Neural cell (in vitro differentiated cells): ENCODE results near the gene MTNR1B. TPM values are rescaled to one million over a fixed set of nuclear protein-coding genes. Genes with fewer than 3 reads are reported as not detected.
A peak's percentile ranks its signal among the peaks of the same experiment; 100 is the strongest.

Experiments used
- H2AFZ ChIP-seq: fragments of 200-600, 300-800 bp; sonication (generic), shearing (Covaris generic); 2 replicates; pipeline ENCODE4 v1.6.0; 2014; ENCODE audit warnings: low read depth, mild to moderate bottlenecking, antibody characterized with exemption, low read length, moderate library complexity
- H3F3A ChIP-seq: fragments of 200-600 bp; shearing (Covaris generic); 2 replicates; pipeline ENCODE4 v1.6.1; 2016; ENCODE audit warnings: mild to moderate bottlenecking, moderate library complexity, mixed read lengths, antibody characterized with exemption, low read length; ENCODE audit not compliant: insufficient read depth, poor library complexity, severe bottlenecking
- H3K27ac ChIP-seq: fragments of 200-600, 300-800 bp; sonication (generic), shearing (Covaris generic); 2 replicates; pipeline ENCODE4 v1.5.1; 2014; ENCODE audit warnings: mild to moderate bottlenecking, low read length, moderate library complexity
- H3K27me3 ChIP-seq: fragments of 300-800, 200-600 bp; sonication (generic), shearing (Covaris generic); 2 replicates; pipeline ENCODE4 v1.6.0; 2014; ENCODE audit warnings: mild to moderate bottlenecking, low read depth, low read length, moderate library complexity; ENCODE audit not compliant: insufficient read depth
- H3K36me3 ChIP-seq: fragments of 300-800, 200-600 bp; sonication (generic), shearing (Covaris generic); 2 replicates; pipeline ENCODE4 v1.5.1; 2014; ENCODE audit warnings: mild to moderate bottlenecking, antibody characterized with exemption, low read length, moderate library complexity; ENCODE audit not compliant: insufficient read depth
- H3K4me2 ChIP-seq: fragments of 300-800, 200-600 bp; sonication (generic), shearing (Covaris generic); 2 replicates; pipeline ENCODE4 v1.6.0; 2014; ENCODE audit warnings: mild to moderate bottlenecking, low read length
- H3K4me3 ChIP-seq: fragments of 300-800, 200-600 bp; sonication (generic), shearing (Covaris generic); 2 replicates; pipeline ENCODE4 v1.5.1; 2014; ENCODE audit warnings: mild to moderate bottlenecking, low read length, moderate library complexity
- H3K79me2 ChIP-seq: fragments of 200-600 bp; shearing (Covaris generic); replicated peaks from 2 replicates; pipeline ENCODE4 v1.6.0; 2014; ENCODE audit warnings: mild to moderate bottlenecking, low read length, moderate library complexity; ENCODE audit not compliant: insufficient read depth
- H3K9ac ChIP-seq: fragments of 300-800, 200-600 bp; sonication (generic), shearing (Covaris generic); 2 replicates; pipeline ENCODE4 v1.6.1; 2016; ENCODE audit warnings: mild to moderate bottlenecking, low read length, mixed read lengths
- H3K9me2 ChIP-seq: fragments of 200-600 bp; shearing (Covaris generic); 2 replicates; pipeline ENCODE4 v1.6.1; 2016; ENCODE audit warnings: mild to moderate bottlenecking, low read length, mixed read lengths; ENCODE audit not compliant: insufficient read depth
- H3K9me3 ChIP-seq: fragments of 200-600, 300-800 bp; sonication (generic), shearing (Covaris generic); 2 replicates; pipeline ENCODE4 v1.6.1; 2016; ENCODE audit warnings: mild to moderate bottlenecking, mixed run types, low read length, moderate library complexity, mixed read lengths
- H4K20me1 ChIP-seq: fragments of 200-600 bp; shearing (Covaris generic); 2 replicates; pipeline ENCODE4 v1.6.1; 2016; ENCODE audit warnings: mild to moderate bottlenecking, mixed run types; ENCODE audit not compliant: insufficient read depth
- CTCF ChIP-seq: fragments of 450-650 bp; IDR thresholded peaks from 2 replicates; pipeline ENCODE4 v1.5.1; 2014; ENCODE audit warnings: antibody characterized with exemption, mild to moderate bottlenecking, moderate library complexity; ENCODE audit not compliant: poor library complexity, severe bottlenecking
- EP300 ChIP-seq: fragments of 450-650 bp; conservative IDR thresholded peaks from 2 replicates; pipeline ENCODE4 v1.6.1; 2014; ENCODE audit warnings: antibody characterized with exemption, mild to moderate bottlenecking, moderate library complexity; ENCODE audit not compliant: poor library complexity, severe bottlenecking
- EZH2 ChIP-seq: fragments of 200-600, 300-800 bp; shearing (Covaris generic), sonication (generic); IDR thresholded peaks from 2 replicates; pipeline ENCODE4 v1.6.1; 2014; ENCODE audit warnings: antibody characterized with exemption, low read length, borderline replicate concordance, mild to moderate bottlenecking; ENCODE audit not compliant: insufficient read depth, poor library complexity, severe bottlenecking
- MXI1 ChIP-seq: fragments of 450-650 bp; conservative IDR thresholded peaks from 2 replicates; pipeline ENCODE4 v1.6.1; 2014; ENCODE audit warnings: antibody characterized with exemption, mild to moderate bottlenecking; ENCODE audit not compliant: poor library complexity, severe bottlenecking
- POLR2AphosphoS5 ChIP-seq: IDR thresholded peaks from 2 replicates; pipeline ENCODE4 v1.6.1; 2012
- RAD21 ChIP-seq: fragments of 450-650 bp; conservative IDR thresholded peaks from 2 replicates; pipeline ENCODE4 v1.6.1; 2014; ENCODE audit warnings: antibody characterized with exemption, mild to moderate bottlenecking, moderate library complexity
- REST ChIP-seq: IDR thresholded peaks from 2 replicates; pipeline ENCODE4 v1.6.1; 2012; ENCODE audit warnings: borderline replicate concordance
- SMC3 ChIP-seq: fragments of 450-650 bp; conservative IDR thresholded peaks from 2 replicates; pipeline ENCODE4 v1.6.1; 2014; ENCODE audit warnings: antibody characterized with exemption, mild to moderate bottlenecking, moderate library complexity; ENCODE audit not compliant: poor library complexity
- TAF1 ChIP-seq: IDR thresholded peaks from 2 replicates; pipeline ENCODE4 v1.6.1; 2012; ENCODE audit warnings: low read depth
- polyA plus RNA-seq: library from polyadenylated mRNA; depleted of rRNA; stranded (reverse); fragments of >200 nt; gene quantifications from 2 replicates; pipeline ENCODE4 v1.2.3, GENCODE V29; 2014

Gene MTNR1B
- polyA plus RNA-seq, 1 donor from 2014 or later: not detected

GRCh38 chr11:93025558-93026255 is 56.3 kb downstream of the MTNR1B start:
- no peak for TF ChIP-seq REST
- TF ChIP-seq EP300: no peak
- no peak for TF ChIP-seq MXI1
- no peak for TF ChIP-seq CTCF
- TF ChIP-seq TAF1: no peak
- TF ChIP-seq RAD21: no peak
- TF ChIP-seq EZH2: no peak
- TF ChIP-seq POLR2AphosphoS5: no peak
- TF ChIP-seq SMC3: no peak
- Histone ChIP-seq H3K9me3 (no peaks in the 10 kb centered on the region), H3K79me2 (no peaks in the 10 kb centered on the region), H3K4me2 (no peak overlapping the region), H3K27me3 (no peaks in the 10 kb centered on the region), H3K4me3 (no peak overlapping the region), H3K9ac (no peak overlapping the region), H3K9me2 (no peaks in the 10 kb centered on the region), H4K20me1 (no peaks in the 10 kb centered on the region), H3K36me3 (no peaks in the 10 kb centered on the region), H2AFZ (no peak overlapping the region), H3K27ac (no peak overlapping the region), H3F3A (no peaks in the 10 kb centered on the region)

GRCh38 chr11:93028960-93029522 is 59.6 kb downstream of the MTNR1B start:
- Histone ChIP-seq H3K9me2 (no peaks in the 10 kb centered on the region), H3K36me3 (no peaks in the 10 kb centered on the region), H3K9me3 (no peaks in the 10 kb centered on the region), H3K4me2 (no peak overlapping the region), H3K27ac (peak overlapping the region; percentile 31), H3F3A (no peaks in the 10 kb centered on the region), H3K4me3 (no peak overlapping the region), H2AFZ (no peak overlapping the region), H3K9ac (no peak overlapping the region), H3K79me2 (no peaks in the 10 kb centered on the region), H3K27me3 (no peaks in the 10 kb centered on the region), H4K20me1 (no peaks in the 10 kb centered on the region)
- no peak for TF ChIP-seq CTCF
- TF ChIP-seq EP300: no peak
- peak; percentile 27 for TF ChIP-seq POLR2AphosphoS5
